GM12892 (cell line): Measurements from ENCODE around the gene MALAT1.

ENCODE experiments used
- POLR2A ChIP-seq: IDR thresholded peaks from 2 replicates; pipeline ENCODE4 v1.6.1; 2011; ENCODE audit warnings: low read depth, low read length, control low read depth
- POLR2AphosphoS5 ChIP-seq: IDR thresholded peaks from 2 replicates; pipeline ENCODE4 v1.6.1; 2011; ENCODE audit warnings: low read depth, low read length, control low read depth

DNA sequence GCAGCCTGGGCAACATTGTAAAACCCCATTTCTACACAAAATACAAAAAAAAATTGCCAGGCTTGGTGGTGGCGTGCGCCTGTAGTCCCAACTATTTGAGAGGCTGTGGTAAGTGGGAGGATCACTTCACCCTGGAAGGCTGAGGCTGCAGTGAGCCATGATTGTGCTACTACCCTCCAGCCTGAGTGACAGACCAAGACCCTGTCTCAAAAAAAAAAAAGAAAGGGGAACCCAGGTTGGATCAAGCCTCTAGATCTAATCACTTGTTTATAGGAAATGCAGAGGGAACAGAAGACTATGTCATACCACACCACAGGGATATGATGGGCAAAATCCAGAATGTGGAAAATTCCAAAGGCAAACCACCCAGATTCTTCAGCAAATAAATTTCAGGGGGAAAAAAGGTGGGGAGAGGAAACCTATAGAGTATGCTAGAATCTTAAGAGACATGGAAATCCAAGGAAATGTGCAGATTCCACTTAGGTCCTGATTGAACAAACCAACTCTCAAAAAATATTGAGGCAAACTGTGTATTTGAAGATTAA is 16.5 kb upstream of the MALAT1 start:
- TF ChIP-seq POLR2A: no peak
- no peak for TF ChIP-seq POLR2AphosphoS5
